ENCODE data around the gene ADAT2.

- TF ChIP-seq CTCF (IDR thresholded peaks at IDR 0.05) (no peak), POLR2A (IDR thresholded peaks at IDR 0.05) (no peak)
Observed at GRCh38 chr6:143375022-143375585, 75.4 kb downstream of the ADAT2 start.

Data from uterus (tissue), 2 donors.